ENCODE data around the gene CLDN11.

CLDN11 gene

GRCh38 chr3:170418422-170419398 lies at the start of gene CLDN11:
Gene CLDN11 (plus strand): TSS chr3:170418868. CDS start chr3:170419067, 199 bp downstream.
- no peak within 1 kb of the TSS for H3K27ac ChIP-seq (ENCODE audit: low read length)
- DNase-seq (ENCODE audit: low read depth, low spot score): no peak
- H3K36me3 ChIP-seq (ENCODE audit: control insufficient read depth, insufficient read depth, low read length): no peaks in the 10 kb centered on the region
- WGBS (ENCODE audit: insufficient coverage, insufficient read length): no CpG with 5 or more reads among the region's 79 CpGs
- peak within 1 kb of the TSS; percentile 25; the same call in 1 of the 2 replicates for H3K4me3 ChIP-seq (ENCODE audit: low read length)
- no peaks in the 10 kb centered on the region for H3K9me3 ChIP-seq (ENCODE audit: control insufficient read depth, insufficient read depth, low read length)
- peaks cover 18% of the 10 kb centered on the region; the same call in 1 of the 2 replicates for H3K27me3 ChIP-seq (ENCODE audit: control insufficient read depth, insufficient read depth, low read length)
- H3K4me1 ChIP-seq (ENCODE audit: control insufficient read depth, insufficient read depth, low read length): peaks cover 1% of the 10 kb centered on the region; the same call in 1 of the 2 replicates

DNA sequence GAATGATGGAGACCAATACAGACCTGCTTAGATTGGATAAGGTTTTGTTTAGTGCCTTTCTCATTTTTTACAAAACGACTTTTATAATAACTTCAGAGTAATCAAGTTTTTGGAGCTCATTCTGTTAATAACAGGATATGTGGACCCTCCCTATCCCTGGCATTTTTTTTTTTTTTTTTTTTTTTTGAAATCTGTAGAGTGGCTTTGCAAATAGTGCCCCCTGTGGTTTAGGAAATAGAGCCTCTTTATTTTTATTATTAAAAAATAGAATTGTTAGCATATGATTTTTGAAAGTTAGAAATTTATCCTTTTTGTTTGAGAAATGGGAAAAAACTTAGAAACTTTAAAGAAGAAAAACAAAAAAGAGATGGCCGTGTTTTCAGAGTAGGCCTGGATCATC lies 49.7 kb upstream of the CLDN11 start:
- no peaks in the 10 kb centered on the region for H3K27me3 ChIP-seq (ENCODE audit: control insufficient read depth, insufficient read depth, low read length)
- no peak overlapping the region for H3K4me3 ChIP-seq (ENCODE audit: low read length)
- DNase-seq (ENCODE audit: low read depth, low spot score): no peak
- no CpG with 5 or more reads among the region's 2 CpGs for WGBS (ENCODE audit: insufficient coverage, insufficient read length)
- no peaks in the 10 kb centered on the region for H3K4me1 ChIP-seq (ENCODE audit: control insufficient read depth, insufficient read depth, low read length)
- no peaks in the 10 kb centered on the region; the same call in 1 of the 2 replicates for H3K36me3 ChIP-seq (ENCODE audit: control insufficient read depth, insufficient read depth, low read length)
- H3K9me3 ChIP-seq (ENCODE audit: control insufficient read depth, insufficient read depth, low read length): no peaks in the 10 kb centered on the region
- H3K27ac ChIP-seq (ENCODE audit: low read length): no peak overlapping the region

- H3K27me3 ChIP-seq (ENCODE audit: control insufficient read depth, insufficient read depth, low read length): no peaks in the 10 kb centered on the region
- no CpG with 5 or more reads among the region's 2 CpGs for WGBS (ENCODE audit: insufficient coverage, insufficient read length)
- no peak overlapping the region for H3K4me3 ChIP-seq (ENCODE audit: low read length)
- no peaks in the 10 kb centered on the region for H3K36me3 ChIP-seq (ENCODE audit: control insufficient read depth, insufficient read depth, low read length)
- no peaks in the 10 kb centered on the region for H3K9me3 ChIP-seq (ENCODE audit: control insufficient read depth, insufficient read depth, low read length)
- no peak for DNase-seq (ENCODE audit: low read depth, low spot score)
- H3K4me1 ChIP-seq (ENCODE audit: control insufficient read depth, insufficient read depth, low read length): no peaks in the 10 kb centered on the region
- H3K27ac ChIP-seq (ENCODE audit: low read length): no peak overlapping the region
Observed at GRCh38 chr3:170372190-170372879, 46.3 kb upstream of the CLDN11 start.

GRCh38 chr3:170383567-170383966 lies 35.1 kb upstream of the CLDN11 start:
- H3K27me3 ChIP-seq (ENCODE audit: control insufficient read depth, insufficient read depth, low read length): no peaks in the 10 kb centered on the region
- no peak overlapping the region for H3K4me3 ChIP-seq (ENCODE audit: low read length)
- WGBS (ENCODE audit: insufficient coverage, insufficient read length): no CpG with 5 or more reads among the region's 1 CpG
- no peaks in the 10 kb centered on the region for H3K9me3 ChIP-seq (ENCODE audit: control insufficient read depth, insufficient read depth, low read length)
- DNase-seq (ENCODE audit: low read depth, low spot score): no peak
- peaks cover 15% of the 10 kb centered on the region; the same call in 1 of the 2 replicates for H3K36me3 ChIP-seq (ENCODE audit: control insufficient read depth, insufficient read depth, low read length)
- no peaks in the 10 kb centered on the region for H3K4me1 ChIP-seq (ENCODE audit: control insufficient read depth, insufficient read depth, low read length)
- no peak overlapping the region for H3K27ac ChIP-seq (ENCODE audit: low read length)

GRCh38 chr3:170386468-170386867 lies 32.2 kb upstream of the CLDN11 start:
- no peak overlapping the region for H3K4me3 ChIP-seq (ENCODE audit: low read length)
- no peaks in the 10 kb centered on the region for H3K9me3 ChIP-seq (ENCODE audit: control insufficient read depth, insufficient read depth, low read length)
- H3K27ac ChIP-seq (ENCODE audit: low read length): no peak overlapping the region
- no CpG with 5 or more reads among the region's 3 CpGs for WGBS (ENCODE audit: insufficient coverage, insufficient read length)
- H3K27me3 ChIP-seq (ENCODE audit: control insufficient read depth, insufficient read depth, low read length): no peaks in the 10 kb centered on the region
- DNase-seq (ENCODE audit: low read depth, low spot score): no peak
- no peaks in the 10 kb centered on the region for H3K4me1 ChIP-seq (ENCODE audit: control insufficient read depth, insufficient read depth, low read length)
- H3K36me3 ChIP-seq (ENCODE audit: control insufficient read depth, insufficient read depth, low read length): peaks cover 17% of the 10 kb centered on the region; the same call in 1 of the 2 replicates

GRCh38 chr3:170387950-170388349 lies 30.7 kb upstream of the CLDN11 start:
- Histone ChIP-seq H3K4me3 (ENCODE audit: low read length) (no peak overlapping the region), H3K27ac (ENCODE audit: low read length) (no peak overlapping the region), H3K27me3 (ENCODE audit: control insufficient read depth, insufficient read depth, low read length) (no peaks in the 10 kb centered on the region), H3K9me3 (ENCODE audit: control insufficient read depth, insufficient read depth, low read length) (no peaks in the 10 kb centered on the region), H3K36me3 (ENCODE audit: control insufficient read depth, insufficient read depth, low read length) (peaks cover 16% of the 10 kb centered on the region; the same call in 1 of the 2 replicates), H3K4me1 (ENCODE audit: control insufficient read depth, insufficient read depth, low read length) (no peaks in the 10 kb centered on the region)
- no peak for DNase-seq (ENCODE audit: low read depth, low spot score)

- no peak for DNase-seq (ENCODE audit: low read depth, low spot score)
- H3K9me3 ChIP-seq (ENCODE audit: control insufficient read depth, insufficient read depth, low read length): no peaks in the 10 kb centered on the region
- H3K4me3 ChIP-seq (ENCODE audit: low read length): no peak overlapping the region
- H3K27ac ChIP-seq (ENCODE audit: low read length): no peak overlapping the region
- no peaks in the 10 kb centered on the region for H3K27me3 ChIP-seq (ENCODE audit: control insufficient read depth, insufficient read depth, low read length)
- WGBS (ENCODE audit: insufficient coverage, insufficient read length): no CpG with 5 or more reads among the region's 4 CpGs
- peaks cover 12% of the 10 kb centered on the region; the same call in 1 of the 2 replicates for H3K36me3 ChIP-seq (ENCODE audit: control insufficient read depth, insufficient read depth, low read length)
- H3K4me1 ChIP-seq (ENCODE audit: control insufficient read depth, insufficient read depth, low read length): no peaks in the 10 kb centered on the region
Observed at GRCh38 chr3:170391108-170391507, 27.6 kb upstream of the CLDN11 start.

GRCh38 chr3:170397685-170398084 lies 21.0 kb upstream of the CLDN11 start:
- no CpG with 5 or more reads among the region's 6 CpGs for WGBS (ENCODE audit: insufficient coverage, insufficient read length)
- H3K4me3 ChIP-seq (ENCODE audit: low read length): no peak overlapping the region
- no peaks in the 10 kb centered on the region for H3K9me3 ChIP-seq (ENCODE audit: control insufficient read depth, insufficient read depth, low read length)
- no peak overlapping the region for H3K27ac ChIP-seq (ENCODE audit: low read length)
- DNase-seq (ENCODE audit: low read depth, low spot score): no peak
- no peaks in the 10 kb centered on the region for H3K36me3 ChIP-seq (ENCODE audit: control insufficient read depth, insufficient read depth, low read length)
- no peaks in the 10 kb centered on the region for H3K27me3 ChIP-seq (ENCODE audit: control insufficient read depth, insufficient read depth, low read length)
- no peaks in the 10 kb centered on the region for H3K4me1 ChIP-seq (ENCODE audit: control insufficient read depth, insufficient read depth, low read length)

DNA sequence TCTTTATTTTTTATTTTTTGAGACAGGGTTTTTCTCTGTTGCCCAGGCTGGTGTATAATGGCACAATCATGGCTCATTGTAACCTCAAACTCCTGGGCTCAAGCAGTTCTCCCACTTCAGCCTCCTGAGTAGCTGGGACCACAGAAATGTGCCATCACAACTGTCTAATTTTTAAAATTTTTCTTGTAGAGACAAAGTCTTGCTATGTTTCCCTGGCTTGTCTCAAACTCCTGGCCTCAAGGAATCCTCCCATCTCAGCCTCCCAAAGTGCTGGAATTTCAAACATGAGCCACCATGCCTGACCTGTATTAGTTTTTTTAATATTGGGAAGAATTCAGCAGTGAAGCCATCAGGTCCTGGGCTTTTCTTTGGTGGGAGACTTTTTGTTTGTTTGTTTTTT lies 13.6 kb upstream of the CLDN11 start:
- H3K27me3 ChIP-seq (ENCODE audit: control insufficient read depth, insufficient read depth, low read length): no peaks in the 10 kb centered on the region
- H3K36me3 ChIP-seq (ENCODE audit: control insufficient read depth, insufficient read depth, low read length): no peaks in the 10 kb centered on the region
- H3K9me3 ChIP-seq (ENCODE audit: control insufficient read depth, insufficient read depth, low read length): no peaks in the 10 kb centered on the region

DNA sequence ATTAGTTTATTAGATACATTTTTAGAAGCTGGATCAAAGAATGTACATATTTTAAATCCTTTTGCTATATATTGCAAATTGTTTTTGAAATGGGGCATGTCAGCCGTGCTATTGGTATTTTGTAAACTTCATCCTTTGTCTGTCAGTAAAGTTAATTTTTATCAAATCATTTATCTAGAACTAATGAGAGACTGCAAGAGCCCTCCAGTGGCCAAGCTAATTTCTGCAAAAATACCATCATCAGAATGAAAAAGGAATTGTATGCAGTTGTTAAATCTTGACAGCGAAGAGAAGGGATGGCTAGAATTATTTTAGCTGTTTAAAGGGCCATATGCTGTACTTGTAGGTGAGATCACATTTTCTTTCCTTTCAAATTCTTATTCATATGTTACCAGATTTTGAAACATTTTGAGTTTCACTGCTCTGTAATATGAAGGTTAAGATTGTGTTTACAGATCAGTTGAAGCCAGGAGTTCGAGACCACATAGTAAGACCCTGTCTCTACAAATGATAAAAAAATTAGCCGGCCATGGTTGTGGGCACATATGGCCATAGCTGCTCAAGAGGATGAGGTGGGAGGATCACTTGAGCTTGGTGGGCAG lies 8.1 kb upstream of the CLDN11 start:
- H3K4me1 ChIP-seq (ENCODE audit: control insufficient read depth, insufficient read depth, low read length): no peaks in the 10 kb centered on the region
- H3K36me3 ChIP-seq (ENCODE audit: control insufficient read depth, insufficient read depth, low read length): no peaks in the 10 kb centered on the region
- H3K9me3 ChIP-seq (ENCODE audit: control insufficient read depth, insufficient read depth, low read length): no peaks in the 10 kb centered on the region
- no peaks in the 10 kb centered on the region for H3K27me3 ChIP-seq (ENCODE audit: control insufficient read depth, insufficient read depth, low read length)
- WGBS (ENCODE audit: insufficient coverage, insufficient read length): no CpG with 5 or more reads among the region's 4 CpGs
- no peak for DNase-seq (ENCODE audit: low read depth, low spot score)
- H3K4me3 ChIP-seq (ENCODE audit: low read length): no peak overlapping the region
- no peak overlapping the region for H3K27ac ChIP-seq (ENCODE audit: low read length)

More for the DNA sequence above, 13.6 kb upstream of the CLDN11 start:
- Histone ChIP-seq H3K27ac (ENCODE audit: low read length) (no peak overlapping the region), H3K4me3 (ENCODE audit: low read length) (no peak overlapping the region), H3K4me1 (ENCODE audit: control insufficient read depth, insufficient read depth, low read length) (no peaks in the 10 kb centered on the region)
- no peak for DNase-seq (ENCODE audit: low read depth, low spot score)
